GM12878 (cell line): Measurements from ENCODE around the gene GTPBP1. TPM values are rescaled to one million over a fixed set of nuclear protein-coding genes. Genes with fewer than 3 reads are reported as not detected.
A peak's percentile ranks its signal among the peaks of the same experiment; 100 is the strongest.

Experiments
- ATAC-seq: fragments of 200-7000 bp; cut with Tn5 transposase; 3 replicates; pipeline ENCODE4 v1.9.1; 2020; ENCODE audit warnings: mild to moderate bottlenecking, moderate library complexity
- BruUV-seq: library from RNA; stranded (reverse); fragments of 400-500 nt; replicated peaks from 2 replicates; lab custom pipeline; 2021; lab: Mats Ljungman, UMichigan
- CTCF ChIA-PET: fragments of 300-600 bp; sonication (Branson Sonifier 250); formaldehyde crosslinking; extraction: SDS; loops from one replicate; lab custom pipeline; 2021; ENCODE audit warnings: inconsistent platforms; lab: Yijun Ruan, JAX
- POLR2A ChIA-PET: fragments of 350-600 bp; formaldehyde crosslinking; extraction: SDS; loops from one replicate; lab custom pipeline; 2021; ENCODE audit warnings: inconsistent platforms; lab: Charles Lee
- RAD21 ChIA-PET: fragments of 300-600 bp; sonication (Branson Sonifier 250); formaldehyde crosslinking; loops from one replicate; lab custom pipeline; 2023; ENCODE audit warnings: antibody characterized with exemption; ENCODE audit not compliant: unreplicated experiment; lab: Charles Lee
- SMC1A ChIA-PET: fragments of 300-600 bp; sonication (Branson Sonifier 250); formaldehyde crosslinking; loops from one replicate; lab custom pipeline; 2023; ENCODE audit not compliant: unreplicated experiment, uncharacterized antibody; lab: Charles Lee
- DNase-seq: peaks from one replicate; pipeline ENCODE4 v3.0.0-alpha.2; 2011; ENCODE audit warnings: low read depth, low spot score
- FAIRE-seq: peaks from 3 replicates; lab custom pipeline; 2011; peaks lifted over from hg19 to GRCh38; lab: Jason Lieb, UNC
- H2AFZ ChIP-seq: 2 replicates; pipeline ENCODE4 v1.6.0; 2011; ENCODE audit warnings: low read depth, low read length, control low read depth; ENCODE audit not compliant: control insufficient read depth
- H3K27ac ChIP-seq: 2 replicates; pipeline ENCODE4 v1.5.1; 2011; ENCODE audit warnings: control low read depth; ENCODE audit not compliant: control insufficient read depth, insufficient read depth
- H3K27me3 ChIP-seq, 2 experiments: replicated peaks in 1 of 2; 2 replicates each; pipeline versions ENCODE4 v1.6.0 to v1.6.1; 2011; ENCODE audit warnings: low read length in 1 of 2; ENCODE audit not compliant: control insufficient read depth in 2 of 2, insufficient read depth in 2 of 2
- H3K36me3 ChIP-seq, 2 experiments: 2 replicates each; pipeline ENCODE4 v1.5.1; 2011; ENCODE audit warnings: low read length in 1 of 2; ENCODE audit not compliant: control insufficient read depth in 2 of 2, insufficient read depth in 2 of 2
- H3K4me1 ChIP-seq: 2 replicates; pipeline ENCODE4 v1.6.1; 2011; ENCODE audit warnings: mild to moderate bottlenecking, low read length, moderate library complexity, mixed read lengths; ENCODE audit not compliant: control insufficient read depth, insufficient read depth
- H3K4me2 ChIP-seq: 2 replicates; pipeline ENCODE4 v1.6.0; 2011; ENCODE audit warnings: control low read depth; ENCODE audit not compliant: control insufficient read depth, insufficient read depth
- H3K4me3 ChIP-seq: fragments of 200-600 bp; sonication (generic); 2 replicates; pipeline ENCODE4 v1.5.1; 2016
- H3K79me2 ChIP-seq: 2 replicates; pipeline ENCODE4 v1.6.0; 2011; ENCODE audit warnings: low read length; ENCODE audit not compliant: control insufficient read depth, insufficient read depth
- H3K9ac ChIP-seq: 2 replicates; pipeline ENCODE4 v1.8.0; 2011; ENCODE audit warnings: low read length, control low read depth, mixed read lengths; ENCODE audit not compliant: control insufficient read depth, insufficient read depth
- H3K9me3 ChIP-seq: replicated peaks from 3 replicates; pipeline ENCODE4 v1.5.1; 2011; ENCODE audit warnings: mild to moderate bottlenecking, low read length; ENCODE audit not compliant: control insufficient read depth, insufficient read depth
- H4K20me1 ChIP-seq: 2 replicates; pipeline ENCODE4 v1.6.0; 2011; ENCODE audit not compliant: control insufficient read depth, insufficient read depth
- CBX3 ChIP-seq: fragments of 200-600 bp; sonication (generic); IDR thresholded peaks from 2 replicates; pipeline ENCODE4 v1.6.1; 2016; ENCODE audit warnings: low read depth, borderline replicate concordance
- CREM ChIP-seq: IDR thresholded peaks from 2 replicates; pipeline ENCODE4 v1.6.1; 2014; ENCODE audit warnings: antibody characterized with exemption, low read depth
- EGR1 ChIP-seq, 2 experiments: IDR thresholded peaks; 1 replicate in 1 of 2; 2 replicates in 1 of 2; pipeline ENCODE4 v1.6.1; 2011 to 2012; ENCODE audit warnings: low read depth in 2 of 2, low read length in 2 of 2, borderline replicate concordance in 1 of 2, mild to moderate bottlenecking in 1 of 2, moderate library complexity in 1 of 2
- ETV6 ChIP-seq, 2 experiments: fragments of 450-650 bp in 1 of 2; IDR thresholded peaks in 1 of 2; conservative IDR thresholded peaks in 1 of 2; 2 replicates each; pipeline ENCODE4 v1.6.1; 2014; ENCODE audit warnings: antibody characterized with exemption in 1 of 2, borderline replicate concordance in 1 of 2, low read depth in 1 of 2, mild to moderate bottlenecking in 1 of 2, moderate library complexity in 1 of 2
- FOXK2 ChIP-seq: fragments of 450-650 bp; IDR thresholded peaks from 2 replicates; pipeline ENCODE4 v1.6.1; 2017; ENCODE audit warnings: mild to moderate bottlenecking, moderate library complexity
- GATAD2B ChIP-seq: fragments of 450-650 bp; conservative IDR thresholded peaks from 2 replicates; pipeline ENCODE4 v1.6.1; 2017; ENCODE audit warnings: low read depth, mild to moderate bottlenecking, moderate library complexity
- IKZF2 ChIP-seq, 2 experiments: fragments of 450-650 bp; IDR thresholded peaks; 2 replicates each; pipeline ENCODE4 v1.6.1; 2017; ENCODE audit warnings: mild to moderate bottlenecking in 2 of 2, moderate library complexity in 2 of 2
- KAT2A ChIP-seq: conservative IDR thresholded peaks from 2 replicates; pipeline ENCODE4 v1.6.1; 2011; ENCODE audit warnings: low read depth, low read length; ENCODE audit not compliant: control insufficient read depth
- MXI1 ChIP-seq: fragments of 150-350 bp; IDR thresholded peaks from 2 replicates; pipeline ENCODE4 v1.6.1; 2011; ENCODE audit warnings: low read depth, mild to moderate bottlenecking, inconsistent platforms, low read length, improper control_type of control experiment
- NBN ChIP-seq: fragments of 450-650 bp; IDR thresholded peaks from 2 replicates; pipeline ENCODE4 v1.6.1; 2016
- PKNOX1 ChIP-seq: fragments of 450-650 bp; IDR thresholded peaks from 2 replicates; pipeline ENCODE4 v1.6.1; 2016; ENCODE audit warnings: mild to moderate bottlenecking
- POLR2A ChIP-seq: IDR thresholded peaks from 2 replicates; pipeline ENCODE4 v1.6.1; 2011; ENCODE audit warnings: low read depth, mild to moderate bottlenecking, low read length
- RAD21 ChIP-seq: IDR thresholded peaks from 2 replicates; pipeline ENCODE4 v1.6.1; 2011; ENCODE audit warnings: mild to moderate bottlenecking, low read depth, low read length, moderate library complexity; ENCODE audit not compliant: insufficient read depth
- RB1 ChIP-seq: fragments of 450-650 bp; formaldehyde crosslinking; IDR thresholded peaks from 2 replicates; pipeline ENCODE4 v1.6.1; 2017; ENCODE audit warnings: mild to moderate bottlenecking, borderline replicate concordance
- SIX5 ChIP-seq: IDR thresholded peaks from 2 replicates; pipeline ENCODE4 v1.6.1; 2011; ENCODE audit warnings: mild to moderate bottlenecking, low read depth, low read length, moderate library complexity; ENCODE audit not compliant: severe bottlenecking
- SP1 ChIP-seq: IDR thresholded peaks from one replicate; pipeline ENCODE4 v1.6.1; 2011; ENCODE audit warnings: low read depth, low read length
- SPI1 ChIP-seq: IDR thresholded peaks from 2 replicates; pipeline ENCODE4 v1.6.1; 2011; ENCODE audit warnings: low read depth, mild to moderate bottlenecking, low read length, moderate library complexity, borderline replicate concordance; ENCODE audit not compliant: insufficient read depth
- SRF ChIP-seq, 2 experiments: IDR thresholded peaks; 2 replicates each; pipeline ENCODE4 v1.6.1; 2011; ENCODE audit warnings: low read depth in 2 of 2, low read length in 2 of 2, mild to moderate bottlenecking in 1 of 2, moderate library complexity in 1 of 2
- STAT3 ChIP-seq: IDR thresholded peaks from 2 replicates; pipeline ENCODE4 v1.6.1; 2011; ENCODE audit warnings: low read depth, low read length, improper control_type of control experiment
- ZNF24 ChIP-seq: fragments of 450-650 bp; IDR thresholded peaks from 2 replicates; pipeline ENCODE4 v1.6.1; 2017; ENCODE audit warnings: antibody characterized with exemption, mild to moderate bottlenecking
- WGBS: methylation state at CpG from one replicate; pipeline ENCODE4 v1.1.6; 2016; ENCODE audit warnings: low lambda C conversion rate; ENCODE audit not compliant: insufficient replicate concordance, insufficient coverage; ENCODE audit errors: missing lambda C conversion rate; 5-methylcytosine and 5-hydroxymethylcytosine counted together
- in situ Hi-C: fragments of 300-500 bp; cut with MboI; formaldehyde crosslinking; loops from 9 replicates; pipeline ENCODE4 v1.14.3; 2018; ENCODE audit warnings: mixed read lengths
- intact Hi-C: fragments of 100-400 bp; cut with micrococcal nuclease; formaldehyde crosslinking; loops from one replicate; pipeline ENCODE4 v1.14.2; 2022; ENCODE audit not compliant: unreplicated experiment
- polyA plus RNA-seq, 11 experiments: library from polyadenylated mRNA; depleted of rRNA in 4 of 11; unstranded in 6 of 11; stranded (reverse) in 5 of 11; fragments of >200 nt; fragmentation: Nextera tagmentation in 4 of 11; fragmentation: Illumina TruSeq in 1 of 11; extraction: Ambion mirVana in 4 of 11; extraction: Trizol in 1 of 11; gene quantifications; 1 replicate in 1 of 11; 2 replicates in 10 of 11; pipeline versions ENCODE4 v1.2.1 to v1.2.3, GENCODE V29; 2011 to 2016; ENCODE audit warnings: inconsistent platforms in 2 of 11, missing spikeins in 2 of 11, low read depth in 1 of 11
- total RNA-seq, 4 experiments: library from RNA; depleted of rRNA in 3 of 4; stranded (reverse); fragments of >200 nt in 3 of 4; fragmentation: Illumina TruSeq in 1 of 4; extraction: Trizol in 1 of 4; gene quantifications; 2 replicates each; pipeline versions ENCODE4 v1.2.1 to v1.2.3, GENCODE V29; 2013 to 2021

GTPBP1 gene
- total and polyA plus RNA-seq, 10 of the 15 experiments (the other 5 are each of a cell fraction or from before 2014, with no cell fraction given) = 0.89 to 63.1 (median 34.2) TPM

GRCh38 chr22:38753948-38754750 is 48.4 kb downstream of the GTPBP1 start (continued):
- peak; percentile 84 for TF ChIP-seq PKNOX1
- TF ChIP-seq FOXK2 = no peak
- peak; percentile 16 for TF ChIP-seq SP1
- peak in 1 of 2 experiments; percentile 30; a peak in 1 of 4 replicates for TF ChIP-seq IKZF2 (IDR thresholded peaks at IDR 0.05)
- peak; percentile 61 to 95 for TF ChIP-seq SRF (IDR thresholded peaks at IDR 0.05; ENCODE audit: low read depth in 2 of 2, low read length in 2 of 2)
- peak; percentile 44; the same call in 1 of the 2 replicates for TF ChIP-seq GATAD2B
- TF ChIP-seq, all 136 proteins: peak for 14

GRCh38 chr22:38754751-38755154 is 49.0 kb downstream of the GTPBP1 start:
- H3K79me2 ChIP-seq = peaks cover 58% of the 10 kb centered on the region
- H3K4me3 ChIP-seq = peak overlapping the region; percentile 91
- peak overlapping the region; percentile 82 for H3K9ac ChIP-seq
- peaks cover 10 to 17% of the 10 kb centered on the region in 2 experiments for H3K36me3 ChIP-seq
- no peak for TF ChIP-seq RB1
- peak in 1 of 2 experiments; percentile 3; a peak in 1 of 3 replicates for TF ChIP-seq EGR1 (IDR thresholded peaks at IDR 0.05; ENCODE audit: borderline replicate concordance in 1 of 2, low read depth in 2 of 2, low read length in 2 of 2)
- TF ChIP-seq ZNF24 = no peak
- TF ChIP-seq POLR2A = no peak
- TF ChIP-seq ETV6 (conservative IDR thresholded peaks at IDR 0.05 in 1 of 2, IDR thresholded peaks at IDR 0.05 in 1 of 2; ENCODE audit: borderline replicate concordance in 1 of 2, low read depth in 1 of 2) = 0 out of 4 replicates have a peak, but pooled peaks of 1 of the 2 experiments have one; percentile 29
- TF ChIP-seq NBN = no peak
- no peak for TF ChIP-seq SIX5
- no peak for TF ChIP-seq CBX3
- TF ChIP-seq KAT2A = no peak
- TF ChIP-seq MXI1 = peak; percentile 24; the same call in 1 of the 2 replicates
- TF ChIP-seq RAD21 = no peak
- TF ChIP-seq SPI1 = peak; percentile 21; the same call in 1 of the 2 replicates
- no peak for TF ChIP-seq CREM
- TF ChIP-seq STAT3 = no peak
- no peak for FAIRE-seq
- SMC1A ChIA-PET = interaction anchor here (0.7 to 1.1 kb wide), 2 partner anchors 9 to 48 kb away, joined by 3 to 4 read pairs; no protein-coding TSS in a partner anchor
- in situ Hi-C loops (no loop called here), intact Hi-C loops (loop anchor here (10.0 kb wide), 1 partner anchor 910 kb away; the partner anchor contains the start of genes ANKRD54 and EIF3L)
- H3K27me3 ChIP-seq = no peaks in the 10 kb centered on the region
- ATAC-seq = no peak
- WGBS = 0% methylated on average over 12 of the region's 12 CpGs
- peak overlapping the region; percentile 9 for H2AFZ ChIP-seq
- peaks cover 43% of the 10 kb centered on the region for H3K4me1 ChIP-seq
- no peaks in the 10 kb centered on the region for H4K20me1 ChIP-seq
- CTCF ChIA-PET = interaction anchor here (0.6 to 7.5 kb wide), 3 partner anchors 11 to 119 kb away, joined by 3 to 42 read pairs (median 5); no protein-coding TSS in a partner anchor
- H3K9me3 ChIP-seq = no peaks in the 10 kb centered on the region
- no TSS peak for BruUV-seq
- POLR2A ChIA-PET = interaction anchor here (1.1 to 5.1 kb wide), 5 partner anchors 48 to 62 kb away, joined by 4 to 27 read pairs (median 6); partner anchors contain the start of gene GTPBP1
- peak overlapping the region; percentile 90 for H3K27ac ChIP-seq
- RAD21 ChIA-PET = interaction anchor here (1.5 kb wide), 1 partner anchor 47 kb away, joined by 3 read pairs; no protein-coding TSS in a partner anchor
- peak overlapping the region; percentile 90 for H3K4me2 ChIP-seq
- no peak for DNase-seq
